GM19023 (cell line): Measurements from ENCODE around the gene ARSK.

Source experiments
- ATAC-seq: cut with Tn5 transposase; IDR thresholded peaks from one replicate; pipeline ENCODE4 v1.9.1; 2021; ENCODE audit warnings: mild to moderate bottlenecking, moderate library complexity; ENCODE audit not compliant: unreplicated experiment

The ARSK gene, protein sequence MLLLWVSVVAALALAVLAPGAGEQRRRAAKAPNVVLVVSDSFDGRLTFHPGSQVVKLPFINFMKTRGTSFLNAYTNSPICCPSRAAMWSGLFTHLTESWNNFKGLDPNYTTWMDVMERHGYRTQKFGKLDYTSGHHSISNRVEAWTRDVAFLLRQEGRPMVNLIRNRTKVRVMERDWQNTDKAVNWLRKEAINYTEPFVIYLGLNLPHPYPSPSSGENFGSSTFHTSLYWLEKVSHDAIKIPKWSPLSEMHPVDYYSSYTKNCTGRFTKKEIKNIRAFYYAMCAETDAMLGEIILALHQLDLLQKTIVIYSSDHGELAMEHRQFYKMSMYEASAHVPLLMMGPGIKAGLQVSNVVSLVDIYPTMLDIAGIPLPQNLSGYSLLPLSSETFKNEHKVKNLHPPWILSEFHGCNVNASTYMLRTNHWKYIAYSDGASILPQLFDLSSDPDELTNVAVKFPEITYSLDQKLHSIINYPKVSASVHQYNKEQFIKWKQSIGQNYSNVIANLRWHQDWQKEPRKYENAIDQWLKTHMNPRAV

DNA sequence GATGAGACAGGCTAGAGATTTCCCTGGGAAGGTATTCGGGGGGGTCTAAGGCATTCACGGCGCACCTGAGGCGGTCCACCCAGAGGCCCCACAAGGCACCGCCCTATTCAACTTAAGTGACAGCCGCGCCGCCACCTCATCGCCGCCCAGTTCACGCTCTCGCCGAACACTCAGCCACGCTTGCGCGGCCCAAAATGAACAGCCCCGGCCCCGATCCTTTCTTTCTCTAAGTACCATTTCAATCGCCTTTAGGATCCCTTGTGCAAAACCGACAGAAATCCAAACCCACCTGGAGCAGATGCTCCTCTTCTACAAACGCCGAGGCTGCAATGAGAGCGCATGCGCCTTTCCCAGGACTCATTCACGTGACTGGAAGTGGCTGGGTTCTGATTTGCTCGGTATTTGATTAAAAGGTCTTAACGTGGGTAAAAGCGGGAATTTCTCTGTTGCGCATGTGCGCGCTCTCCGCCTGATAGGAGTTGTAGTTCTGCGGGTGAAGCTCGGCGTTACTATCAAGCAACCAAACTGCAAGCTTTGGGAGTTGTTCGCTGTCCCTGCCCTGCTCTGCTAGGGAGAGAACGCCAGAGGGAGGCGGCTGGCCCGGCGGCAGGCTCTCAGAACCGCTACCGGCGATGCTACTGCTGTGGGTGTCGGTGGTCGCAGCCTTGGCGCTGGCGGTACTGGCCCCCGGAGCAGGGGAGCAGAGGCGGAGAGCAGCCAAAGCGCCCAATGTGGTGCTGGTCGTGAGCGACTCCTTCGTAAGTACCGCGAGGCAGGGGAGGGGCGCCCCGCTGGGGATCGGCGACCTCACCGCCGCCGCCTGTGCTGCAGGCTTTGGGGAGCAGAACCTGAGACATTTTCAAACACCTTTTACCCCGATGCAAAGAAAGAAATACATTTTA, at the start of gene ARSK, which contains the start of gene SKIC3:
TSS of gene ARSK (plus strand) at position 455 of the 902 bp plus-strand sequence. CDS start at position 633, 178 bp downstream.
TSS of gene SKIC3 (minus strand) at position 331 of the 902 bp plus-strand sequence. CDS start 7,827 bp downstream, outside the sequence.
- peak; percentile 90 for ATAC-seq

DNA sequence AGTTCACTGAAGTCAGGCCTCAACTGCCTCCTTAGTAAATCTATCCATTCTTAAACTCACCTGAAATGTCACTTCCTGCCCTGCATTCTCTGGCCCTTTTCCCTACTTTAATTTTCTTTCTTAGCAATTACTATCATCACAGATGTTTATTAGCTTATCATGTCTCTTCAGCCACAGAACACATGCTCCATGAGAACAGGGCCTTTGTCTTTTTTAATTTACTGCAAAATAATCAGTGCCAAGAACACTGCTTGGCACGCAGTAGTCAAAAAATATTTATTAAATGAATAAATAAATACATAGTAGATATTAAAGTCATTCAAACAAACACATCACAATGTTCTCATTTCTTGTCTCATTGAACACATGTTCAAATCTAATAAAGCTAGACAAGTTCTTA, 46.4 kb upstream of the ARSK start:
- no peak for ATAC-seq

DNA sequence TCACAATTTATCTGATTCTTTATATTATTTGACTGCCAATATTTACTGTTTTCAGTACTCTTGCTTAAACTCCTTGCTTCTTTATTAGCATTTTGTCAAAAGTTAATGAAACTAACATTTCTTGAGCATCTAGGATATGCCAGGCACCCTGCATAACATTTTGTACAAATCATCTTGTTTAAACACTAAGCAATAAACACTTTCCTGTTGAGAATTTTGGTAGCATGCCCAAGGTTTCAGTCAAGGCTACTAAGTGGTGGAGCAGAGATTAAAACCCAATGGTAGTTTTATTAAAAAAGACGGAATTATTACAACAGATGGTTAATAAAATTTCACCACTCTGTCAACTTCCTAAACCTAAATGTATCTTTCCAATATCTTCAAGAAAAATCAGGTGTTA, 43.3 kb upstream of the ARSK start:
- ATAC-seq = no peak

DNA sequence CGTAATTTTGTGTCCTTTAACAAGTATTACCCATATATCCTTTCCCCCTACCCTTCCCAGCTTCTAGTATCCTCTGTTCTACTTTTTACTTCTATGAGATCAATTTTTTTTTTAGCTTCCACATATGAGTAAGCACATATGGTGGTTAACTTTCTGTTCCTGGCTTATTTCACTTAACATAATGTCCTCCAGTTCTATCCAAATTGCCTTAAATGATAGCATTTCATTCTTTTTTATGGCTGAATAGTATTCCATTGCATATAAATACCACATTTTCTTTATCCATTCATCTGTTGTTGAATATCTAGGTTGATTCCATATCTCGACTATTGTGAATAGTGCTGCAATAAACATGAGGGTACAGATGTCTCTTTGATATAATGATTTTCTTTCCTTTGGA, 36.5 kb upstream of the ARSK start:
- ATAC-seq = no peak

DNA sequence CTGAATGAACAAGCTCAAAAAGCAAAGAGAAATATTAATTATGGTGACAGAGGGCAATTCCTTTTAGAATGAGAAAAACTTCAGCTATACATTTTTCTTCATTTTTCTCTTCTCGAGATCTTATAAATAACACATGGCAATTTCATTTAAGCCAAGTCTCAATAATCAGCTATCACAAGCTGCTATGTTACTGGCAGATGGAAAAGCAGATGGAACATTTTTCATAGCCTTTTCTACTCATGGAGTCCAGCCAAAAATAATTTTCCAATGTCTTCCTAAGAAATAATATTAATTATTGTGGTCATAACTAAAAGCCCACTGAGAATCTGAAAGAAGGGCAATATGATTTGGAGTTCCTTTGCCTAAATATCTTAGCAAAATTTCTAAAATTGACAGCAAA, 35.8 kb upstream of the ARSK start:
- ATAC-seq = no peak

DNA sequence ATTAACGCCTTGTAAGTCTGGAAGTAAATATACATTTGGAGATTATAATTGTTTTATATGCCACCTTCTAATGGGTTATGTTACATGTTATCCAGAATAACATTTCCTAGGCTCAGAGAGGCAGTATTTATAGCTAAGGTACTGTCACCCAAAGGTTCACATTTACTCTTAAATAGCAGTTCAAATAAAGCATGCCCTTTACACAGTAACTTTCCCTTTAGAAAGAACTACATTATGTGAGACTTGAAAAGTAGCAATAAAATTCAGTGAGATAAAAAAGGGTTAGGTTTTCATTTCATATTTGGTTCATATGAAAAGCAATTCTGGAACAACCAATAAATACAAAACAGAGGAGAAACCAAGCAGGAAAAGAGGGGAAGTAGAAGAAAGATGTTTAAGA, 35.2 kb upstream of the ARSK start:
- ATAC-seq = no peak

DNA sequence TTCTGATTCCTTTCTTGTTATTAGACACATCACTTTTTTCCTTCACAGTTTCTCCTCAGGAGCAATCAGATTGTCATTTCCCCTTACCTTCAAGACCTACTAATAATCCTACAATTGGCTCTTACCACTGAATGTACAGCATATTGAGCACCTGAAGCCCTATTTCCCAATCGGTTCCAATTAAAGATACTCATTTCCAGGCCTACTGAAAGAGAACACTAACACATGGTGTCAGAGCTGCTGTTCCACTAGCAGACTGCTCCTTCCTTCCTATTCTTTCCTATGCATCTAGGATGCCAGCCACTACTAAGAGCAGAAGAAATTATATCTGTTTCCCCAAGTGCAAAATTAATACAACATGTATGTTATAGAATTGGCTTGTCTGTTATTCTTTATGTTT, 34.7 kb upstream of the ARSK start:
- no peak for ATAC-seq

DNA sequence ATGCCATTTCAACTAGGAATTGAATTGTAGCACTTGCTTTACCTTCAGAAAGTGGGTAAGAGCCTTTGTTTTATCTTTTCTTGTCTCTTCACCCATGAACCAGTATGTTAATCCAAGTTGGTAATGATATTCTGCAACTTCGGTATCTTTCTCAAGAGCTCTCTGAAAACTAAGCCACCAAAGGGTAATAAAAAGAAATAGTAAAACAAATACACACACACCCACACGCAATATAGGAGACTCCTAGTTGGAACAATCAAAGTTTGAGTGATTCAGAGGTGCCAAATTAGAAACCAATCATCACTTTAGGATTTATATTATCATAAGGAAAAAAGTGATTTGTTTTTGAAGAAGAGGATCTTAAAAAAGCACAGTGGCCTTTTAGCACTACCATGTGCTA, 30.5 kb upstream of the ARSK start:
- ATAC-seq = no peak

DNA sequence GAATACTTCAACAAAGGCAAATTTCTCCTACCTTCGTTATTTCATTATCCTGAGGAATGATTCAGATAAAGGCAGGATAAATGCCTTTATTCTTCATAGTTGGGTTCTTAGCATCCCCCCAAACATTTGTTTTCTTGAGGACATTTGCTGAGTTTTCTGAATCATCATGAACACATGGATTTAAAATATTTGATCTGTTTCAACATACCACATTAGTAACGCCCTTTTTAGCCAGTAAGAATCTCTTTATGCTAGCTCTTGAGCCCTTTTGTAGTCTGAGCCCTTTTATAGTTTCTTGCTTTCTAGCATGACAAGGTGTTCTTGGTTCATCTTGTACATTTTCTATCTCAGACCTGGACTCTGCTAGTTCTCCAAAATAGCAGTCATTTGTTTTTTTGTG, 28.0 kb upstream of the ARSK start:
- ATAC-seq = no peak

DNA sequence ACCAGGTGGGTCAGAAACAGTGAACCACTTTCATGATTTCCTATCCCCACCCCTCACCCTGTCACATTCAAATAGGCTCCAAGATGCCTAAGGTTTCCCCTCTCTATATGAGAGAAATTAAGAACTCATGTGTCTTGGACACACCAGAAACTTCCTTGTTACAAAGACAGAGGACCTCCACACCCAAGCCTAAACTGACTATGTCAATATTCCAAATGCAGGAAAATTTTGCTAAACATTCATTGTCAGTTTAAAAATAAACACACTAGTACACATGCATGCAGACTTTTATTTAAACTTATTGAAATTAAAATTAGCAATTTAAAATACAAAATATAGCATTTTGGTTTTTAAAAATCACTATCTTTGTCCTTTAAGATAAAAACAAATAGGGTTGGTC, 26.3 kb upstream of the ARSK start:
- no peak for ATAC-seq

DNA sequence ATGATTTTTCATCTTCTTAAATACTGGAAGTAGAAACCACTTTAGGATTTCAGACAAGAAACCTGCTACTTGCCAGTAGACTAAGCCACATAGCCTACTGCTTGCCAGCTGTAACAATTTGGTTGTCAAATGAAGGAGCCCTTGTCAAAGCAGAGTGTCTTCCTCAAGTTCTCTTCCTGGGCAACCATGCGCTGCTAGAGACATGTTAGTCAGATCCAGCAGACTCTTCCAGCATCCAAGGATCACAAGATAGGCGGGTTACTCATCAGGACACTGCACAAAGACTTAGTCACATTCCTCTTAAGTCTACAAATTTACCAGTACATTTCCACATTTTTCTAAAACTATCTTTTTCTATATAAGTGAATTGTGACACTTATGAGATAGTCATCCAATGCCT, 24.5 kb upstream of the ARSK start:
- no peak for ATAC-seq

DNA sequence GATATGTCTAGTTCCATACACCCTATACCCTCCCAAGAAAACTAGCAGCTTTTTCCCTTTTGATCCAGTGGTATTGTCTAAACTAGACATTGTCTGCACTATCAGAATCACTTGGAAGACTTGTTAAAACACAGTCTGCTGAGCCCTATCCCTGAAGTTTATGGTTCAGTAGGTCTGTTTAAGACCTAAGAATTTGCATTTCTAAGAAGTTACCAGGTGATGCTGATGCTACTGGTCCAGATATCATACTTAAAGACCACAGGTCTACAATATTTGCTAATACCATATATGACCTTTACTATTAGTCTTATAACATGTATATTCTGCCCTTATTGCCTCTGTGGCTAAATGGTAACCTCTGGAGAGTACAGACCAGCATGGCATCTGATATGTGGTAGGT, 23.4 kb upstream of the ARSK start:
- ATAC-seq = no peak

DNA sequence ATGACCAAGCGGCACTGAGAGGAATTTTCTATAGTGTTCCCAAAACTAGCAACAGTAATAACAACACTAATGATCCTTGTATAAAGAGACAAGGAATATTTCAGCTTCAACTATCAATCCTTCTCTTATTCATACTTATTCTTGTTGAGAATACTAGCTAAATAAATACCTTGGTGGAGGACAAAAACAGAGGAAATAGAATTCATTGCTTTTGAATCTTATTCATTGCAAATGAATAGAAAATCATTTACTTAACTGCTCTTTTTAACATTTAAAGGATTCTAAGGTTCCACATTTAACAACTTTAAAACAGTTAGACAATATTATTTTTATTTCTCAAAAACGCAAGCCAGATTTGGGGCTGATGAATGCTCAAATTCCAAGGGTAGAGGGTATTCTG, 22.5 kb upstream of the ARSK start:
- no peak for ATAC-seq

DNA sequence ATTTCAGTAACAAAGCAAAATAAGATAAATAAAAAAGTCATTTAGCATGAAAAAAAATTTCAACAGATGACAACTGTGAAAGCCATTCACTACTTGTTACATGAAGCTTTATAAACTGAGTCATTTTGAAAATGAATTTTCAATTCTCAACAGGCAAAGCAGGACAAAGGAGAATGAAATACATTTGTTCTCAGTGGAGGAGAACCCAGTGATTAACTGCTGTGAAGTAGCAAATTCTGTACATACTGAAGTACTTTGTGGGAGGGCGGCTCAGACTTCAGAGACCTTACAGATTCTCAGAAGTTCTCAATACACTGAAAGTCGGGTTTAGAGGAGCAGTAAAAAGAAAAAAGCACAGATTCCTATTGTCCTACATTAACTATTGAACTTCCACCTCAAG, 21.8 kb upstream of the ARSK start:
- no peak for ATAC-seq

DNA sequence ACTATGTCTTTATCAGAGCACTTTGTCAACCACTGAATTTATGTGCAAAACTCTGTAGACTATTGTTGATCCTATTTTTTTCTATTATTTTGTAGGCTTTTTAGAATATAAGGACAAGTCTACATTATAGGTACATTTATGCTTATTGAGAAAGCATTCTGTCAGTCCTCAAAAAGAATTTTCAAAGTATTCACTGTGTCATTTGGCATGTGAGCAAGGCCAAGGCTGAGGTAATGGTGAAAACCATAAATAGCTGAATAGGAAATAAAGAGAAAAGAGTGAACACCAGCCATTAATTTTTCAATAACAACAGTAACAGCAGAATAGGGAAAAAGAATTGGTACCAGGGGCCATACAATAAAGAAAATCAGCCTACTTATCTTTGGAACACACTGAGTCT, 21.1 kb upstream of the ARSK start:
- ATAC-seq = no peak

DNA sequence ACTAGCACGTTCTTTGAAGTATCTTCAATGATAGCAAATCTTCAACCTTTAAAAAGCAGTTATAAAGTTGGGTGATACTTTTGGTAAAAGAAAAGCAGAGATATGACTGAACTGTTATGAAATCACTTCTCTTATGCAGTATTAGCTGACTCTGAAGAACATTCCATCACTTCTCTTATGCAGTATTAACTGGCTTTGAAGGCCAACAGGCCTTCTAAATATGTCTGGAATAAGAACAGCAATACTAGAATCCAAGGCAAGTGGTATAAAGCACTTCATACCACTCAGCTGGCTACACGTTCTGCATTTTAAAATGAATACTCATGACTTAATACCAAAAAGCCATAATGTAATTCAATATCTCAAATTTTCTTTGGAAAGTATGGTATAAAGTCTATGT, 17.4 kb upstream of the ARSK start:
- ATAC-seq = no peak

DNA sequence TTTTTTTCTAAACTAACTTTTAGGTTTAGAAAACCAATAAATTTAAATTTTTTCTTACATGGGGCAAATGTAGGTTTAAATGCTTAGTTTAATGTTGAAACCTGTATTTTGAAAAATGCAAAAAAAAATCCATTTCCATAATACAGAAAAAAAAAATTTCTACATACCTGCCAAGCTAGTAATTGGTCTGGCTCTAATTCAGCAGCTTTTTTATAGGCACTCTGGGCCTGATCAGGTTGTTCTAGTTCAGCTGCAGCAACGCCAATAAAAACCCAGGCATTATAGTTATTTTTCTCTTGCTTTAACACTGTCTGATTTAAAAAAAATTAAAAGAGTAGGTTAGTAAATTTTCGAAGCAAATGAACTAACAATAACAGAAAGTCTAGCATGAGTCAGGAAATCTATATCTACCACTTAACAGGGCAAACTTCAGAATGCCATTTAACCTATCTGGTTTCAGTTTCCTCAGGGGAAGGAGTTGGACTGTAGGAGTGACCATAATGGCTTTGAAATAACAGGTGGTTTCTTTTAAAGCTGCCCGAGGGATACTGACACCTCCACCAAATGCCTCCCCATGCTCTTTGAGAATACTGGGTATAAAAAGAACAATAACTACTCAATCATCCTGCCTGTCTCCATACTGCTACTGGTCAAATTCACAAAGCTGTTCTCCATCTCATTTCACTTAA, 11.7 kb upstream of the ARSK start:
- no peak for ATAC-seq

DNA sequence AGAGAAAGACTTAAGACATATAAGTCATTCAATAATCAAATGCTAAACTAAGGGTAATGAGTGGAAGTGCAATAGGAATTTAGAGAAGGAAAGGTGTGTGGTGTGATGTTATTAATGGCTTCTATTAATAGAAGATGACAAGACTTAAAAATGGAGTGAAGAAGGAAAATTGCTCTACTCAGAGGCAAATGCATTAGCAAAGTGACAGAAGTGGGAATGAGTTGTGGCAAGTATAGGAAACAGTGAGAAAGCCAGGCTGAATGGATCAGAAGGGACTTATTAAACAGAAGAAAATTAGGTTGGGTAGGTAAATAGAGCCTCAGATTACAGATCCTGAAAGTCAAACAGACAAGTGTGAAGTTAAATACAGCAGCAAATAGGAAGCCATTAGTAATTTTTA, 5.9 kb upstream of the ARSK start:
- ATAC-seq = no peak

DNA sequence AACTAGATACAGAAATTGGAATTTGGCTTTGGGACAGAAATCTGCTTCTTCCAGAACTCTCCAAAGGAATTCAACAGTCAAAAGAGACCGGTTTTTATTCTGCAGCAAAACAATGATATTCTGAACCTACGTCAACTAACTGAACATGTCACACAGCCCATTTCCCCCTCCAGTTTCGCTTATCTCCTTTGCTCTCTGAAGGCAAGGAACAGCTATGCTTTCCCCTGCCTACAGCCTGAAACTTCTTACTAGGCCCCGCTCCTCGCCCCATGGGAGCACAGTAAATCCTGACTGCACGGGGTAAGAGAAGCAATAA, 612 bp upstream of the ARSK start:
- peak; percentile 38 for ATAC-seq

DNA sequence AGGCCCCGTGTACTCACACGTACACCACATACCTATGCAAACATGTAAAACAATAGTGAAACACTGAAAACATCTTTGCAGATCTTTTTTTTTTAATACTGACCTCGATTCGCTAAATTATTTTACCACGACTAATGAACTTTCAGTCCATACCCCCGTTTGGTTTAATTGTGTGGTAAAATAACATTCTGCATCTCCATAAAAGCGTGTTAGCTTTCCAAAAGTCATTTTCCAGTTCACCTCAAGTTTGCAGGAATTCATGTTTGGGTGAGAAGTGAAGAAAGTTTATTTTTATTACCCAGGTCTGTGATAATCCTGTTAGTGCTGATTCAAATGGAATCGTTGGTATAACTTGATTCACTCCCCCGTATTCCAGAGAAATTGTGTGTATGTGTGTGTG, 652 bp downstream of the ARSK start:
- no peak for ATAC-seq

DNA sequence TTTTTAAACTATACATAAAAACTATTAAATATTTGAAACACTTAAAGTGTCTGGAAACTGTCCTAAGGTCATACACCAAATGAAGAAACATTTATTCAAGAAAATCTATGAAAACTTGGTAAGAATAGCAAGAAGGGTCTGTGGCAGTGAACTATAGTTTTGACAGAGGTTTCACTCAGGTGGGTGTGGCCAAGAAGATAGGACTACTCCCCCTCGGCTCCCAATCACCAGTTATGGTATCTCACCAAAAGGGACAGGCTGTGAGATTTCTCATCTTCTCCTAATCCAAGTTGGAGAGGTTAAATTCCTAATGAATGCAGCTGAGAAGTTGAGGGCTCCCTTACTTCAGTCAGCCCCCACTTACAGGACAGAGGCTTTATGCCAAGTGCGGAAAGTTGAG, 2.9 kb downstream of the ARSK start:
- no peak for ATAC-seq
